Karpas-422 (cell line): Measurements from ENCODE around the gene KNDC1. TPM values are rescaled to one million over a fixed set of nuclear protein-coding genes. Genes with fewer than 3 reads are reported as not detected.

Experiments used
- DNase-seq: peaks from one replicate; pipeline ENCODE4 v3.0.0-alpha.2; 2015
- H2AFZ ChIP-seq: fragments of 200-600 bp; sonication (generic); 2 replicates; pipeline ENCODE4 v1.6.1; 2014; ENCODE audit warnings: antibody characterized with exemption, low read length, mixed read lengths
- H3K27ac ChIP-seq: fragments of 200-600 bp; sonication (generic); 2 replicates; pipeline ENCODE4 v1.5.1; 2014; ENCODE audit warnings: mild to moderate bottlenecking, low read length, moderate library complexity
- H3K27me3 ChIP-seq: fragments of 200-600 bp; sonication (generic); 2 replicates; pipeline ENCODE4 v1.6.1; 2014; ENCODE audit warnings: low read length, mixed read lengths
- H3K36me3 ChIP-seq: fragments of 200-600 bp; sonication (generic); 2 replicates; pipeline ENCODE4 v1.6.1; 2014; ENCODE audit warnings: low read length, mixed read lengths; ENCODE audit not compliant: insufficient read depth
- H3K4me1 ChIP-seq: fragments of 200-600 bp; sonication (generic); 2 replicates; pipeline ENCODE4 v1.6.1; 2014; ENCODE audit warnings: mild to moderate bottlenecking, low read length, mixed read lengths
- H3K4me2 ChIP-seq: fragments of 200-600 bp; sonication (generic); 2 replicates; pipeline ENCODE4 v1.6.1; 2014; ENCODE audit warnings: low read length, low read depth, mild to moderate bottlenecking; ENCODE audit not compliant: poor library complexity, severe bottlenecking
- H3K4me3 ChIP-seq: fragments of 200-600 bp; sonication (generic); 2 replicates; pipeline ENCODE4 v1.5.1; 2014; ENCODE audit warnings: mild to moderate bottlenecking, antibody characterized with exemption, low read length, mixed read lengths
- H3K79me2 ChIP-seq: fragments of 200-600 bp; sonication (generic); 2 replicates; pipeline ENCODE4 v1.6.1; 2014; ENCODE audit warnings: mild to moderate bottlenecking, low read length, mixed read lengths
- H3K9ac ChIP-seq: fragments of 200-600 bp; sonication (generic); 2 replicates; pipeline ENCODE4 v1.6.0; 2014; ENCODE audit warnings: low read length
- H3K9me2 ChIP-seq: fragments of 200-600 bp; sonication (generic), shearing (Covaris generic); replicated peaks from 2 replicates; pipeline ENCODE4 v1.6.0; 2014; ENCODE audit warnings: mild to moderate bottlenecking, low read length, moderate library complexity; ENCODE audit not compliant: insufficient read depth
- H3K9me3 ChIP-seq: fragments of 300-700, 200-600 bp; sonication (generic); 2 replicates; pipeline ENCODE4 v1.6.1; 2014; ENCODE audit warnings: low read length, mixed read lengths
- H4K20me1 ChIP-seq: fragments of 200-600 bp; sonication (generic); 2 replicates; pipeline ENCODE4 v1.6.1; 2014; ENCODE audit warnings: mild to moderate bottlenecking, antibody characterized with exemption, low read length, low read depth; ENCODE audit not compliant: insufficient read depth
- total RNA-seq: library from RNA; depleted of rRNA; stranded (reverse); fragments of >200 nt; shearing (Covaris generic); gene quantifications from 2 replicates; pipeline ENCODE4 v1.2.3, GENCODE V29; 2014; ENCODE audit warnings: low replicate concordance

Gene KNDC1
- total RNA-seq, 1 experiment from 2014 or later, result not detected

GRCh38 chr10:133210398-133211140 is 50.5 kb downstream of the KNDC1 start:
- Histone ChIP-seq H3K9me3 (no peaks in the 10 kb centered on the region), H3K4me2 (no peak overlapping the region), H3K4me3 (no peak overlapping the region), H3K27ac (no peak overlapping the region), H4K20me1 (no peaks in the 10 kb centered on the region), H3K4me1 (no peaks in the 10 kb centered on the region), H3K36me3 (no peaks in the 10 kb centered on the region), H2AFZ (no peak overlapping the region), H3K9ac (no peak overlapping the region), H3K79me2 (no peaks in the 10 kb centered on the region), H3K27me3 (no peaks in the 10 kb centered on the region), H3K9me2 (no peaks in the 10 kb centered on the region)
- DNase-seq, result no peak

- Histone ChIP-seq H3K4me3 (no peak overlapping the region), H3K9me3 (no peaks in the 10 kb centered on the region), H3K79me2 (no peaks in the 10 kb centered on the region), H4K20me1 (no peaks in the 10 kb centered on the region), H3K9ac (no peak overlapping the region), H3K27ac (no peak overlapping the region), H3K36me3 (no peaks in the 10 kb centered on the region), H3K4me1 (no peaks in the 10 kb centered on the region), H3K9me2 (no peaks in the 10 kb centered on the region), H3K4me2 (no peak overlapping the region), H2AFZ (no peak overlapping the region), H3K27me3 (no peaks in the 10 kb centered on the region)
- DNase-seq, result no peak
Measured at GRCh38 chr10:133211141-133211830, 51.3 kb downstream of the KNDC1 start.

GRCh38 chr10:133211959-133212852 is 52.2 kb downstream of the KNDC1 start:
- Histone ChIP-seq H3K27ac (no peak overlapping the region), H3K4me3 (no peak overlapping the region), H3K9me2 (no peaks in the 10 kb centered on the region), H3K27me3 (no peaks in the 10 kb centered on the region), H3K79me2 (no peaks in the 10 kb centered on the region), H3K4me2 (no peak overlapping the region), H3K9ac (no peak overlapping the region), H2AFZ (no peak overlapping the region), H3K36me3 (no peaks in the 10 kb centered on the region), H3K9me3 (no peaks in the 10 kb centered on the region), H3K4me1 (no peaks in the 10 kb centered on the region), H4K20me1 (no peaks in the 10 kb centered on the region)
- no peak for DNase-seq

GRCh38 chr10:133212853-133213494 is 53.0 kb downstream of the KNDC1 start:
- no peak overlapping the region for H3K4me2 ChIP-seq
- H3K9ac ChIP-seq, result no peak overlapping the region
- no peak overlapping the region for H3K27ac ChIP-seq
- no peaks in the 10 kb centered on the region for H3K79me2 ChIP-seq
- DNase-seq, result no peak
- no peaks in the 10 kb centered on the region for H4K20me1 ChIP-seq
- no peaks in the 10 kb centered on the region for H3K4me1 ChIP-seq
- no peak overlapping the region for H2AFZ ChIP-seq
- H3K27me3 ChIP-seq, result no peaks in the 10 kb centered on the region
- H3K4me3 ChIP-seq, result no peak overlapping the region
- no peaks in the 10 kb centered on the region for H3K9me2 ChIP-seq
- H3K36me3 ChIP-seq, result no peaks in the 10 kb centered on the region
- no peaks in the 10 kb centered on the region for H3K9me3 ChIP-seq

GRCh38 chr10:133213641-133214467 is 53.8 kb downstream of the KNDC1 start:
- Histone ChIP-seq H3K4me1 (no peaks in the 10 kb centered on the region), H3K27me3 (no peaks in the 10 kb centered on the region), H3K36me3 (no peaks in the 10 kb centered on the region), H3K9me2 (no peaks in the 10 kb centered on the region), H2AFZ (no peak overlapping the region), H3K9ac (no peak overlapping the region), H3K4me2 (no peak overlapping the region), H3K27ac (no peak overlapping the region), H3K9me3 (no peaks in the 10 kb centered on the region), H3K79me2 (no peaks in the 10 kb centered on the region), H4K20me1 (no peaks in the 10 kb centered on the region), H3K4me3 (no peak overlapping the region)
- DNase-seq, result no peak

GRCh38 chr10:133214468-133215410 is 54.7 kb downstream of the KNDC1 start:
- H3K27ac ChIP-seq, result no peak overlapping the region
- no peaks in the 10 kb centered on the region for H3K79me2 ChIP-seq
- no peak overlapping the region for H3K4me3 ChIP-seq
- DNase-seq, result no peak
- no peaks in the 10 kb centered on the region for H3K9me3 ChIP-seq
- H3K9ac ChIP-seq, result no peak overlapping the region
- H4K20me1 ChIP-seq, result no peaks in the 10 kb centered on the region
- H3K4me1 ChIP-seq, result no peaks in the 10 kb centered on the region
- no peaks in the 10 kb centered on the region for H3K27me3 ChIP-seq
- no peak overlapping the region for H2AFZ ChIP-seq
- H3K9me2 ChIP-seq, result no peaks in the 10 kb centered on the region
- H3K4me2 ChIP-seq, result no peak overlapping the region
- H3K36me3 ChIP-seq, result no peaks in the 10 kb centered on the region

GRCh38 chr10:133215586-133215985 is 55.6 kb downstream of the KNDC1 start:
- H3K4me1 ChIP-seq, result no peaks in the 10 kb centered on the region
- H2AFZ ChIP-seq, result no peak overlapping the region
- no peaks in the 10 kb centered on the region for H4K20me1 ChIP-seq
- no peaks in the 10 kb centered on the region for H3K36me3 ChIP-seq
- H3K4me3 ChIP-seq, result no peak overlapping the region
- H3K79me2 ChIP-seq, result no peaks in the 10 kb centered on the region
- H3K9me2 ChIP-seq, result no peaks in the 10 kb centered on the region
- no peak for DNase-seq
- no peaks in the 10 kb centered on the region for H3K9me3 ChIP-seq
- H3K9ac ChIP-seq, result no peak overlapping the region
- H3K27ac ChIP-seq, result no peak overlapping the region
- H3K4me2 ChIP-seq, result no peak overlapping the region
- H3K27me3 ChIP-seq, result no peaks in the 10 kb centered on the region
